LNCAP (cell line): ENCODE results near the gene SCN11A.

ENCODE experiments used
- TF ChIP-seq, protein P1 (sequence below): fragments of 450-650 bp; IDR thresholded peaks from 2 replicates; pipeline ENCODE4 v1.5.1; 2017; ENCODE audit warnings: mild to moderate bottlenecking

The SCN11A gene

GRCh38 chr3:39029556-39029955, 22.2 kb downstream of the SCN11A start:
- TF ChIP-seq, protein P1, sequence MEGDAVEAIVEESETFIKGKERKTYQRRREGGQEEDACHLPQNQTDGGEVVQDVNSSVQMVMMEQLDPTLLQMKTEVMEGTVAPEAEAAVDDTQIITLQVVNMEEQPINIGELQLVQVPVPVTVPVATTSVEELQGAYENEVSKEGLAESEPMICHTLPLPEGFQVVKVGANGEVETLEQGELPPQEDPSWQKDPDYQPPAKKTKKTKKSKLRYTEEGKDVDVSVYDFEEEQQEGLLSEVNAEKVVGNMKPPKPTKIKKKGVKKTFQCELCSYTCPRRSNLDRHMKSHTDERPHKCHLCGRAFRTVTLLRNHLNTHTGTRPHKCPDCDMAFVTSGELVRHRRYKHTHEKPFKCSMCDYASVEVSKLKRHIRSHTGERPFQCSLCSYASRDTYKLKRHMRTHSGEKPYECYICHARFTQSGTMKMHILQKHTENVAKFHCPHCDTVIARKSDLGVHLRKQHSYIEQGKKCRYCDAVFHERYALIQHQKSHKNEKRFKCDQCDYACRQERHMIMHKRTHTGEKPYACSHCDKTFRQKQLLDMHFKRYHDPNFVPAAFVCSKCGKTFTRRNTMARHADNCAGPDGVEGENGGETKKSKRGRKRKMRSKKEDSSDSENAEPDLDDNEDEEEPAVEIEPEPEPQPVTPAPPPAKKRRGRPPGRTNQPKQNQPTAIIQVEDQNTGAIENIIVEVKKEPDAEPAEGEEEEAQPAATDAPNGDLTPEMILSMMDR, result no peak

DNA sequence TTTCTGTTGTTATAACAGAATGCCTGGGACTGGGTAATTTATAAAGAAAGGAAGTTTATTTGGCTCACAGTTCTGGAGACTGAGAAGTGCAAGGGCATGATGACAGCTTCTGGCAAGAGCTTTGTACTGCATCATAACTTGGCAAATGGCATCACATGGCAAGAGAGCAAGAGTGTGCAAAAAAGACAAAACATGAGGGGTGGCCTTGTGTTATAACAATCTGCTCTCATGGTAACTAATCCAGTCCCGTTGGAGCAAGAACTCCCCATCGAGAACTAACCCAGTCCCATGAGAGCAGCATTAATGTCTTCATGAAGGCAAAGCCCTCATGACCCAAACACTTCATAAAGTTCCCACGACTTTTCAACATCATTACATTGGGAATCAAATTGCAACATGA, 23.2 kb downstream of the SCN11A start:
- TF ChIP-seq, protein P1, result no peak

GRCh38 chr3:39025222-39025970, 26.3 kb downstream of the SCN11A start:
- TF ChIP-seq, protein P1, result no peak

DNA sequence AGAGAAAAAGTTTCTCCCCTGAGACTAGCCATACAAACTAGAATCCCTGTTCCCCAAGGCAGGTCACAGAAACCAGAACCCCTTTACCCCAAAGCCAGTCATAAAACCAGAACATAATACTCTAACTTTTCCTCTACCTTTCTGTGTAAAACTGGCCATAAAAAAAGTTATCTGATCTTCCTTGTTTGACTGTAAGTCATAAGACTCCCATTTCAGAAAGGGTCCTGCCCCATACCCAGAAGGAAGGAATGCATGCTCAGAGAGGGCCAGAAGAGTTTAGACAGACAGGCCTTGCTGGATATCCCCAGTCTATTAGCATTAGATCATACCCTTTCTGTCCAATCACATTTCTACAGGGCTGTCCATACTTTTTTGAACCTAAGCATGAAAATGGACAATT, 27.2 kb downstream of the SCN11A start:
- TF ChIP-seq, protein P1, result no peak

DNA sequence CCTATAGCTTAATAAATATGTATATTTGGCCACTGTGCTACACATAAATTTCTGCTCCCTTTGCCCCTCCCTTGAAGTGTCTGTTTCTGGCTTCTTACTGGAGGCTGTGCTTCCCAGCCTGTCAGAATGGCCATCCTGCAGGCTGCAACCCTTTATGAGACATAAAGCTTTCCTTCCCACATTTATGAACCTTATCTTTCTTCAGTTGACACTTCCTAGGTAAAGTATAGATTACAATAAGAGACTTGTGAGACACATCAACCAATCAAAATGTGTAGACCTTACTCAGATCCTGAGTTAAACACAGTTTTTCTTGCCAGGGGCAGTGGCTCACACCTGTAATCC, 29.5 kb downstream of the SCN11A start:
- TF ChIP-seq, protein P1, result no peak

- TF ChIP-seq, protein P1, result no peak
Measured at GRCh38 chr3:39021465-39022285, 30.1 kb downstream of the SCN11A start.

- TF ChIP-seq, protein P1, result no peak
Measured at GRCh38 chr3:39021029-39021428, 30.7 kb downstream of the SCN11A start.
